Measurements from ENCODE around the gene SYT2.
"Not testable (repeated sequence)": the region's sequence is repeated elsewhere in the genome, so short reads cannot be mapped to it uniquely, and the experiment has no call there.

SYT2 gene

DNA sequence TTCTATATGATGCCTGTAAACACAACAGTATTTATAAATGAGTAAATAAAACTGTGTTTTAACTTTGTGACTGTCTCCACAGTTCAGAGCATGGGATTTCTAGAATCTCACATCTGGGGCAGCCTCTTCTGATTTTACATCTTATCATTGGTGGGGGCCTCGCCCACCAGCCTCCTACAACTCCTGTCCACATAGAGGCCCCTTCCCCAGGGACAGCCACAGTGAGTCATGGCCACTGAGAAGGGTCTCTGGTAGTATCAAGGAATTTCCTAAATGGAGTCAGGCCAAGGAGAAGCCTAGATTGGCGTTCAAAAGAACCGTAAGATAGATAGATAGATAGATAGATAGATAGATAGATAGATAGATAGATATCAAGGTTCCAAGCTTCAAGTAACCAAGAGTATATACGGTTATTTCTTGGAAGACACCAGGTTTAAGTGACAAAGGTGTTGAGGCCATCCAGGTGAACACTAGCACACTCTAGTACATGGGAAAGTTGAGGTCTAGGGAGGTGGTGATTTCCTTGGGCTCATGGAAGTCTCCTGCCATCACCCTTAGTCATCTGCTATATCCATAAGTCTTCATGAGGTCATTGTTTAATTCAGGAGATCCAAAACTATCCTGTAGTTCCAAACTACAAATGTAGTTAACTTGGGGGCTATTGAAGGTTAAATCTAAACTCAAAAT is 121.6 kb downstream of the SYT2 start:
- no peak for DNase-seq

DNA sequence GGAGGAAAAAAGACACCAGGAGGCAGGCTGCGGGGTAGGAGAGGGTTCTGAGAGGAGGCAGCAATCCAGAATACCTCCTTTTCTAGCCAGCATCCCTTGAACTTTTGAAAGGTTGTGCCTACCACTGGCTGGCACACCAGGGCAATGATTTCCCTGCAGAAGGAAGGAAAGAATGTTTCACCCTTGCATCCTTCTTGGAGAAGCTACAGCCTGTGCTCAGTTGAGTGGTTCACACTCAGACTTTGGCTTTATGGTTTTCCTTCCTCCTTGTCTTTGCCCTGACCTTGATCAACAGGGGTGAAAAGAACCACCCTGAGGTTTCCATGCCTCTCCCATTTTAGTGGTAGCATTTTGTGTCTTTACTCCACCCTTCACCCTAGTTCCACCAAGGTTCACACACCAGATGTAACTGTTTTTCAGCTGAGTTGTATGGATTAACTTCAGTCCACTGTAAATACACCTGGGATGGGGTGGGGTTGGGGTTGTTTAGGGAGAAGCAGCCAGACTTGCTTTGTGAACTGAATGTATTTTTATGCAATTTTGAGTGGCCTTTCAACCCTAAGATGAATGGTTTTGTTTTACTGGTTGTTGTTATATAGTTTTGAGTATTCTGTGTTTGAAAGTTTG is 122.3 kb downstream of the SYT2 start:
- DNase-seq = no peak

DNA sequence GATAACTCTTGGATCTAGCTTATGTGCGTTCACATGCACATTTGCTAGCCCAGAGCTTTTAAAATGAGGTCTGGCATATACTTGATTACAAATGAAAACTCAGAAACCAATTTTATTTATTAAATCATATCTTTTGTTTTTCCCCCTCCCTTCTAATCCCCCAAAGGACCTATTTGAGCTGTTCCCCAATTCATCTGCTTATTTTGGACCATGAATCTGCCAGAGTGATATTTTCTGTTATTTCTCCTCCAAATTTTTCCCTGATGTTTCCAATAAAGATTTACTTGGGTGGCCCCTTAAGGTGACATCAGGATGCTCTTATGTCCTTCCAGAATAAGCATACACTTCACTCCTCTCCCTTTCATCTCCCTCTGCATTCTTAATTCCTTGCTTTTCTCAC is 123.4 kb downstream of the SYT2 start:
- DNase-seq = no peak

DNA sequence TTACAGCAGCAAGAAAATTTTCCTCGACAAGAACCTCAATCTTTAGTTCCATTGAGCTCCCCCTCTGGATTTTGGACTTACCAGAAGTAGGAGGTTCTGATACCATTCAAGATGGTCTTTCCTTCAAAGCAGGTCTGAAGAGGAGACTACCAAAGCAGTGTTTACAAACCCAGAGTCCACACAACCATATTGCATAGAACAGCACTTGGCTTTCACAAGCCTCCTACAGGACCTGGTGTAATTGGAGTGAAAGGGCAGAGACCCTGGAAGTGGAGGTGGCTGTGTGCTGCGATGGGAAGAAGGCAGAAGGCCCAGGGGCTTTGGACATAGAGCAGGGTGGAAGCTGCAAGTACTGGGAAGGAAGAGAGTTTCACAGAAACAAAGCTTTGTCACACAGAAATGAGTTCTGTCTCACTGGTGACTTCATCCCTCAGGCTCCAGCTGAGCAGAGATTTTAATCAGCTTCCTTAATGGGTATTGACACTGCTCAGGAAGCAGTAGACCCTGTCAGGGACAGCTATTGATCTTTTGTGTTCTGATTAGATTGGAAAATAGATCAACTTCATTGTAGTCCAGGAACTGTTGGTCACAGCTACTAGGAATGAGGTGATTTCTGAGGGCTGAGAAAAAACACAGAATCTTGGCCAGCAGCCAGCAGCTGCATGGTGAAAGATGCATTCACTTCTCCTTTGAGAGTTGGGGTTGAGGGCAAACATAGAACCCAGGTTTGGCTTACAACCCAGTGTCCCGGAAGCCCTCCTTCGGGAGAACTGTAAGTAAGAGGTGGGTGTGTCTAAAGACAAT is 124.0 kb downstream of the SYT2 start:
- DNase-seq = no peak

DNA sequence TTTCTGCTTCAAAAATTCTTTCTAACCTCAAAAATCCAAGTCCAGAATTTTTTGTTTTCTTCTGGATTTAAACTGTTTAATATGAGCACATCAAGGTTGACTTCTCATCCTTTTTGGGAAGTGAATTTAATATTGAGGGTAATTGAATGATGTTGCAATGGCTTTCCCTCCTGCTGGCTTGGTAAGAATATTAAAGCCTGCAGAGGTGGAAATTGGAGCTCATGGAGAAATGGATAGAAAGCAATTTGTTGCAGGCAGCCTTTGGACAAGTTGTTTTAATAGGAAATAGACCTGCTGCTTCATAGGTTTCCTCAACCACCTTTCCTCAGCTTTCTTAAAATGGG is 124.7 kb downstream of the SYT2 start:
- DNase-seq = no peak

DNA sequence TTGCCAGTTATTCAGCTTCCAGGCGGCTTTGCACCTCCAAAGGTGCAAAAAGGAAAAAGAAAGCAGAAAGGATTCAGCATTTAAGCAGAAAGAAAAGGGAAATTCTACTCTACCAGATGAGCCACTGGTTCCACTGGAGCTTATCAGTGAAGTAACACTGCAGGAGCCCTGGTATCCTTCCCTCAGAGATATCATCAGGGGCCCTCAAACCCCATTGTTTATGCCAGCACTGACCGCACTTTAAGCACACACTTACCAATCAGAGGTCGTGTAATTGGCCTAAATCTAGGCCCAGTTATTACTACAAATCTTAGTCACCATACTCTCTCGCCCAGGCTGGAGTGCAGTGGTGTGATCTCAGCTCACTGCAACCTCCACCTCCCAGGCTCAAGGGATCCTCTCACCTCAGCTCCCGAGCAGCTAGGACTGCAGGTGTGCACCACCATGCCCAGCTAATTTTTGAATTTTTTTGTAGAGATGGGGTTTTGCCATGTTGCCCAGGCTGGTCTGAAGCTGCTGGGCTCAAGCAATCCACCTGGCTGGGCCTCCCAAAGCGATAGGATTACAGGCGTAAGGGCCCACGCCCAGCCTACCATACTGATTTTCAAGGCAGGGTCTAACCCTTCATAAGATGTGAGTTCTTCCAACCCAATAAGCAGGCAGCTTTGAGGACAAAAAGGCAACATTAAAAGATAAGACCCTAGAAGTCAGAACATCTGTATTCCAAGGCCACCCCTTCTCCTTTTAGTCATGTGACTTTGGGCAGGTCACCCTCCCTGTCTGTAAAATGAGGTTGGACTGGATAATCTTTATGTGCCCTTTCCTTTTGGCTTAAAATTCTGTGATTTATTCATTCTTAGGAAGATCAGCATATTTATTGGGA is 125.3 kb downstream of the SYT2 start:
- DNase-seq = no peak

DNA sequence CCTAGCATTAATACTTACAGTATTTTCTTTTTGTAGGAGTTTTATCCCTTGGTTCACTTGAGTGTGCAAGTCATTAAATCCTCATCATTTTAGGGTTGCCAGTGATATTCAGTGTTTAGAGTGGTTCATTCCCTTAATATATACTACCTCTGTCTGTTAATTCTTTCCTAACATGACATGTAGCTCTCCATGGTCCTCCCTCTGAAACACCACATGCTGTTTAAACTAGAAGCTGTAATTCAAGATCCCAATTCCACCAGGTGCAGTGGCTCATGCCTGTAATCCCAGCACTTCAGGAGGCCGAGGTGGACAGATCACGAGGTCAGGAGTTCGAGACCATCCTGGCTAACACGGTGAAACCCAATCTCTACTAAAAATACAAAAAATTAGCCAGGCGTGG is 127.9 kb downstream of the SYT2 start:
- DNase-seq = not testable (repeated sequence)

DNA sequence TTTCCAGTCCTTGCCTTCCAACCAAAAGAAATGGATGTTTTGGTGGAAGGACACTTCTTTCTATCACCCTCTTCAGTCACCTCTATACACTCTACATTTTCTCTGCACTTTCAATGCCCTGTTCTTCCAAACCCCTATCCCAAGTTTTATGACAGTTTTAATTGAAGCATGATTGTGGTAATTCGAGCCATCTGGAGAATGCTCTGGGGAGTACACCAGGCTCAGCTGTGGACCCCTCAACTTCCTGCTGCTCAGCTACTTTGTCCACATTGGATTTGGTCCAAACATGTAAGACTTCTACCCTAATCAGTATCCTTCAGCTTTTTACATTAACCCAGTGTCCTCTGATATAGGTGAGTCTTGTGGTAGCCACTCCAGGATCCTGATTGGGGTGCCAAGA is 129.6 kb downstream of the SYT2 start:
- no peak for DNase-seq

DNA sequence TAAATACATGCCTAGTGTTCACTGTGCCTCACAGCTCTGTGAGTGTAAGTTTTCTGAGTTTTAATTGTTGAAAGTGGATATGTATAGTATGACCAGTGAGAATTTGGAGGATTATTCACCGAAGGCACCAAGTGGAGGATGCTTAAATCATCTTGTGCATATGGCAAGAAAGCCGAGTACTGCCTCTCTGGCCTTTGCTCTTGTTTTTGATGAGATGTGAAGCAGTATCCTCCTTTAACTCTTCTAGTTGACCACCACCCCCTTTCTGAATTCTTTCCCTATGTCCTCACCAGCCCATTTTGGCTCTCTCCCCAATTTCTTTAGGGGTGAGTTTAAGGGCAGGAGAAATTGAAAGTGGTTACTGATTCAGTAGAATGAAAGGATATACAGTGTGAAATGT is 130.4 kb downstream of the SYT2 start:
- no peak for DNase-seq

DNA sequence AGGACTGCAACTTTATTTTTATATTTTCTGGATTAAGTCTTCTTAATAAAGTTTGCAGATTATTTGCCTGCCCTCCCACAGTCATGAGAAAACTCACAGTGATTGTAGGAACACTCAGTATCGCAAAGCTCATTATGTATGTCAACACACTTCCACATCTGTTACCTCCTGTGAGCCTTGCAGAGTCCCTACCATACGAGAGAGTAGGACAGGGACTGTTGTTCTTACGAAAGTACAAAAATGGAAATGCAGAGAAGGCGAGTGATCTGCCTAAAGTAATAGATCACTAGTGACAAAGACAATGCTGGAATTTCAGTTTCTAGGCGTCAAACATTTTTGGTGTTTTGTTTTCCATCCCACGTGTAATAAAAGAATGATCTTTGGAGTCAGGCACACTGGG is 131.7 kb downstream of the SYT2 start:
- DNase-seq = no peak

DNA sequence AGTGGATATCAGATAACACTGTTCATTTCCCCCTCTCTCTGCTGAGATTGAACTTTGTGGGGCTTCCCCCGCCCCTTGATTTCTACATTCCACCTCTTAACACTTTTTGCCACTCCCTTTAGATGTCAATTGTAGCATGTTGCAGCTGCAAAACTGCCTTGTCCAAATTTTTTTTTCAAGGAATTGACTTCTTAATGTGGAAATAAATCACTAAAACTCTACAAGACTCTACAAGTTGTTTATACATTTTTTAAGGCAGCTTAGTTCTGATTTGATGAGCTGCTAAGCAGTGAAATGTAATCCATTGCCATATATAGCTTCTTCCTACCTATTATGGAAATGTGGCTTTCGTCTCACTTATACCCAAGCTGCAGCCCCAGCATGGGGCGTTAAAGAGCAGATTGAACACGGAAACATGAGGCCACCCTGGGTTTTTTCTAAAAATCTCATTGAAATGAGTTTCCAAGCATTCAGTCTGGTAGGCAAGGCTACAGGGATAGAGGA is 132.2 kb downstream of the SYT2 start:
- no peak for DNase-seq

DNA sequence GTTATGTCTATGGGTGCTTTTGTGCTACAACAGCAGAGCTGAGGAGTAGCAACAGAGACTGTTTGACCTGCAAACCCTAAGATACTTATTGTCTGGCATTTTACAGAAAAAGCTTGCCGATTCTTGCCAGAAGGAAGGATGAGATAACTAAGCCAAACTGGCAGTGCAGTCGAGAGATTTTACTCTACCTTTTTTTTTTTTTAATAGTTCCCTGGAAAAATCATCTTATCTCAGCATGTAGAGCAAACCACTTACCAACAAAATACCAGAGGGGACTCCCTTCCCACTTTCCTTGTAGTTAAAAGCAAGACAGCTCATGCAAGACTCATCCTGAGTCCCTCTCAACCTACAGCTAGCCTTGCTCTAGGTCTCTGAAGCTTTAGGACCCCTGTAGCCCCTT is 132.9 kb downstream of the SYT2 start:
- DNase-seq = no peak

DNA sequence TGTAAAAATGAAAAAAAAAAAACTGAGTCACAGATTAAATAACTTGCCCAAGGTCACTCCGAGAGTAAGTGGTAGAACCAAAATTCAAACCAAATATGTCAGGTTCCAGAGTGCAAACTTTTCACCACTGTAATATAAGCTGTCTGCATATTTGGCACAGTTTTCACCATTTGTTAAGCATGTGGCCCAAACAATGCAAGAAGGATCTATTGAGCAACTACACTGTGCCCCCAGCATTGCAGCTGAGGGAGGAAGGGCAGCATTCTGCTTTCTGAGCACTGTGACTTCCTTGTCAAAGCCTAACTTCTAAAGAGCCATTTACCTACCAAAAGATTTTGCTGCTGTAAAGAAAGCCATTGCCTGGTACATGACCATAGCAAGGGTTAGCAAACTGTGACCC is 133.4 kb downstream of the SYT2 start:
- no peak for DNase-seq

DNA sequence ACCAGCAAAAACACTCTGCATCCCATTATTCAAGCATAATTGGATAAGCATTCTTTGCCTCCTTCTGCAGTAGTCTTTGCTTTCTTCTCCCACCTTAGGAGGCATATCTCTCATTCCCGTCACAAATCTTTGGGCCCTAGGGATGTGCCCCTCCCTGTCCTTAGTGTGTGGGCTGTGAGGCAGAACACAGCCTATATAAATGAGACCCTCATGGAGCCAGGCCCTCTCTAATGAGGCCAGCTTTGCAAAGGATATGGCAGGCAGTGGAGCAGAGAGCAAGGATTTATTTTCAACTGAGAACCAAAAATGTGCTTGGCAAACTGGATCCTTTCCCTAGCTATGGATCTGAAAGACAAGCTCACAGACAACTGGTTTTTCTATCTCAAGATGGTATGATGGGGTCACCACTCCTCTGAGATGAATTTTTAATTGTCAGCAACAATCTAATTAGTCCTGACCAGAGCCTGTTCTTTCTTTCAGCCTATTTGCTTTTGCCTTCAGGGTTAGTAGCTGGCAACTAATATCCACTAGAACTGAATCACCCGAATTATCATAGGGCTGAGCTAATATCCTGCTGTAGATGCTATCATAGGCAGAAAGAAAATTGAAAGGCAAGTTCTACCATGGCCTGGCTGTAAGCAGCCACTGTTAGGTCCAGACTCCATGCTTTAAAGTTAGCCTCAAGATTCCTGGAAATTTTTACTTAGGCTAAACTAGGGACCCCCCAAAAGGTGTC is 134.2 kb downstream of the SYT2 start:
- no peak for DNase-seq

DNA sequence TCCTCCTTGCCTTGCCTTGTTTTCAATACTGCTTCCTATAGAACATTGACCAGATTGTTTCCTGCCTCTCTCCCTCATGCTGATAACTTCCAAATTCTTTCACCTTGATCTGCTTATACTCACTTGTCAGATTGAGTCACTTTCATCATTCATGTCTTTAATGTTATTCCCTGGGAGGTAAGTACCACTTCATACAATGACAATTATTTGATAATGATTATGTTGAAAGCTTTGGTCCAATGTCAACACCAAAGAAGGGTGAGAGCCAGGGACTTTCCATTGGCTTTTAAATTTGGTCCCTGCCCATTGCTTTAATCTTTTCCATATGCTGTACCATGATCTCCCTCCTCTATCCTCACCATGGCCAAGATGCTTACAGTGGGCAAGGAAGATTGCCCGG is 137.4 kb downstream of the SYT2 start:
- DNase-seq = no peak

DNA sequence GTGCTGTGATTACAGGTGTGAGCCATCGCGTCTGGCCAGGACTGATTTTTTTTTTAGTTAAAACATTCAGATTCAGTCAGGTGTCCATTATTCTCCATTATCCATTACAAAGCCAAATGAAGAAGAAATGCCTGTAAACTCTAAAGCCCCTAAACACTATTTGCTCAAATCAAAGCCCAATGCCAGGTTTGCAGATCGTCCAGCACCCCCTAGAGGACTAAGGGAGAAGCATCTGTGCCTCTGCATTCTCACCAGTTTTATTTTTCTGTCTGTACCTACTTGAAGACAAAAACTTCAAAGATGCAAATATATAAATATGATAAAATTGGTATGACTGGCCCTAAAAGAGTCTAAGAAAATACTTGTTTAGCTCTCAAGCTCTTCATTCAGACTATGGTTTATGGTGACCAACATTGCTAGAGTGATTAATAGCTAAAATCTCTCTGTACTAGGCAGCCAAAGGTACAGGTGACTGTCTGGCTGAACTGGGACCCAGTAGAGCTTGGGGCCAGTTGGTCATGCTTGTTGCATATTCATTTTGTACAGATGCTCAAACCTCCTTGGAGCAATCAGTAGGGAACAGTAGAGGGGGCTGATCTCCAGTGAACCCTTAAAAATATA is 138.4 kb downstream of the SYT2 start:
- peak; percentile 1 for DNase-seq

DNA sequence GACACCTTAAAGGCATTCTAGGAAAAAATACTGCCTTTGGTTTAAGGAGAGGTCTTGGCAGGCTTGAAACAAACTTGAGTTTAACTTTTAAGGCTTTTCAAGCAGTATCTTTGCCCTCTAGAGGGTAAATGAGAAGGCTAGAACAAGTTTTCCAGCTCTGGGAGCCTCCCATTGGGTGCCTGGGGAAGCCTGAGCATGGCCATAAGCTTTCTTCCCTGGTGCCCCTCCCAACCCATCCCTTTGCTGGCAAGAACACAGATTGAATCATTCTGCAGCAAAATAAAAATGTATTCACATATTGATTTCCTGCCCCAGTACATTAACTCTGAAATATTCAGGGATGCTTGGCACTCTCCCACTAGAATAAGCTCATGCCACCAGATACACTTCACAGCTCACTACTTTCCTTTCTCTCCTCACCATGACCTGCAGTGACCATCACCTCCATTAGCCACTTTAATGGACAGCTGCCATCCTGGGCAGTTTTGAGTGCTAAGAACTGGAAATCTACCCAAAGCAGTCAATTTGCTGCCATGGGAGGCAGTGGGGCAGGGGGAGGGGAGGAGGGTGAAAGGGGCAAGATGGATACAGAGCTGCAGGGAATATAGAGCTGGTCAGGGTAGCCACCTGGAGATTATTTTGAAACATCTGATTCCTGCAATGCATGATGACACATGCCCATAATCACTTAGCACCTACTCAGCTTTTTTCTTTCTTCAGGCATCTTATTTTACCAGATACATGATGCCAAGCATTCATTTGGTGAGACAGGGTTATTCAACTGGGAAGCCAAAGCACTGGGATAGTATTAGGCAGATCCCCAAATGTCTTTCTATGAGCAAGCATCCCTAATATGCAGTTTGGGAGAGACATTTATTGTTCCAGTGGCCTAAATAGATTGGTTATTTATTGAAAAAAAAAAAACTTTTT is 140.6 kb downstream of the SYT2 start:
- DNase-seq = no peak

DNA sequence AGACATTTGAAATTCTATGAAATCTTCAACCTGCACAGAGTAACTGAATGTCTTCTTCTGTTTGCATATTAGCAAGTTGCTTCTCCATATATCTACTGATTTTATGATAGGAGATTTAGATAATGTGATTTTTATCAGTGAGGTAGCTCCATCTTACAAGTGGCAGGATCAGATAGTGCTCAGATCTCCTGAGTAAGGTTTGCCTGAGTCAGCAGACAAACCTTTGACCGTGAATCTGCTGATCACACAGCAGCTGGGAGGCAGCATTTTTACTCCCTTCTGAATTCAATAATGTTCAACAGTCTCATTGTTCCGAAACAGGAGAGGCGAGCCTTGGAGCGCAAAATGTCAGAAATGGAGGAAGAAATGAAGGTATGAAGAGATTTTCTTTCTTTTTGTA is 141.4 kb downstream of the SYT2 start:
- no peak for DNase-seq

DNA sequence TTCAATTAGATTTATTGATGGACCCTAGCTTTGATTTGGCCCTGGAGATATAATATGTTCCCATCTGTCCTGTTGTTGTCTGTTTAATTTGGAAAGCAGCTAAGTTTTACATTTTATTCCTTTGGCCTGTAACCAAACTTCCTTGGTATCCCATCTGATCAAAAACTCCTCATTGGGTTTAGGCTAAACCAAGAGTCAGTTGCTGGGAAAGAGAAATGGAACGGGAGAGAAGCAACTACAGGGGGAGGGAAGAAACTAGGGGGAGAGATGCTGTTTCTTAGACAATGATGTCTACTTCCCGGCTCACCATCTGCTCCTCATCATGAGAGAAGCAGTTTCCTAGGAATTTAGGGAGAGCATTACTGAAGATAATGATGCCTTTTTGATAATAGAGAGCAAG is 141.8 kb downstream of the SYT2 start:
- no peak for DNase-seq

DNA sequence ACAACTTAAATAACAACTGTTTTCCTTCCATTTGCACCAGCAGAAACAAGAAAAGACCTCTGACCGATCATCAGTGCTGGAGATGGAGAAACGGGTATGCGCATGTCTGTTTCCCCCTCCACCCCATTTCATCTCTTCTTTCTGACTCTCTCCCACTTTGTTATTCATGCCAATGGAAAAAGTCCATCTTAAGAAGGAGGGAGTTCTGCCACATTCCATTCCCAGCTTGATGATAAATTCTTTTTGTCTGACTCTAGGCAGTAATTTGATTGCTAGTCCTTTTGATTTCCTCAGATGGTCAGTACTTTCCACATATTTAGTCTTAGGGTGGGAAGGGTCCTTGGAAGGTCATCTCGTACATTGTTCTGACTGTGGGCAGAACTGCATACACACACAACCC is 142.5 kb downstream of the SYT2 start:
- no peak for DNase-seq
